Upper lobe of left lung (tissue), 4 donors: ENCODE data around the gene ROCK2.

Source experiments
- EP300 ChIP-seq, 4 donors: sonication (generic); formaldehyde crosslinking; IDR thresholded peaks; one replicate each; pipeline ENCODE4 v1.5.1; 2017; ENCODE audit warnings: antibody characterized with exemption in 4 of 4, control low read depth in 2 of 4
- POLR2A ChIP-seq, 4 donors: fragments of 450-650 bp; IDR thresholded peaks; one replicate each; pipeline ENCODE4 v1.5.1; 2016 to 2017; ENCODE audit warnings: antibody characterized with exemption in 4 of 4, mild to moderate bottlenecking in 2 of 4
- POLR2AphosphoS5 ChIP-seq, 2 donors: sonication (generic); formaldehyde crosslinking; IDR thresholded peaks; one replicate each; pipeline ENCODE4 v1.5.1; 2017; ENCODE audit warnings: antibody characterized with exemption in 2 of 2
- TF ChIP-seq, protein P1 (sequence below), 6 experiments: fragments of 450-650 bp in 4 of 6; fragments of 200-600 bp in 2 of 6; sonication (generic) in 2 of 6; IDR thresholded peaks; one replicate each; pipeline ENCODE4 v1.5.1; 2016 to 2019; ENCODE audit warnings: antibody characterized with exemption in 6 of 6

DNA sequence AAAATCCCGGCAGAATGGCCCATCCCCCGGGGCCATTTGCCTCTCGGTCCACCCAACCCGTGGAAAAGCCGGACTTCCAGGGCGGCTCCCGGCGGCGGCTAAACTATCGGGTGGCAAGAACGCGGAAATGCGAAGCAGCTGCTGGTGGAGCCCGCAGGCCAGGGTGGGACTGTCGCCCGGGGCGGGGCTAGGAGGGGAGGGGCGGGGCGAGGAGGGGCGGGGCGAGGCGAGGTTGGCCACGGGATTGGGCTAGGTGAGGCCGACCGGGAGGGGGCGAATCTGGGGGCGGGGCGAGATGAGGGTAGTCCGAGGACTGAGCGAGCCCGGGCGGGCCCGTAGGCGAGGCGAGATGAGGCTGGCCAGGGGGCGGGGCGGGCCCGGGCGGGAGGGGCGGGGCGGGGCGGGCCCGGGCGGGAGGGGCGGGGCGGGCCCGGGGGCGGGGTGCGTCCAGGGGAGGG is 189.5 kb downstream of the ROCK2 start:
- TF ChIP-seq, protein P1, sequence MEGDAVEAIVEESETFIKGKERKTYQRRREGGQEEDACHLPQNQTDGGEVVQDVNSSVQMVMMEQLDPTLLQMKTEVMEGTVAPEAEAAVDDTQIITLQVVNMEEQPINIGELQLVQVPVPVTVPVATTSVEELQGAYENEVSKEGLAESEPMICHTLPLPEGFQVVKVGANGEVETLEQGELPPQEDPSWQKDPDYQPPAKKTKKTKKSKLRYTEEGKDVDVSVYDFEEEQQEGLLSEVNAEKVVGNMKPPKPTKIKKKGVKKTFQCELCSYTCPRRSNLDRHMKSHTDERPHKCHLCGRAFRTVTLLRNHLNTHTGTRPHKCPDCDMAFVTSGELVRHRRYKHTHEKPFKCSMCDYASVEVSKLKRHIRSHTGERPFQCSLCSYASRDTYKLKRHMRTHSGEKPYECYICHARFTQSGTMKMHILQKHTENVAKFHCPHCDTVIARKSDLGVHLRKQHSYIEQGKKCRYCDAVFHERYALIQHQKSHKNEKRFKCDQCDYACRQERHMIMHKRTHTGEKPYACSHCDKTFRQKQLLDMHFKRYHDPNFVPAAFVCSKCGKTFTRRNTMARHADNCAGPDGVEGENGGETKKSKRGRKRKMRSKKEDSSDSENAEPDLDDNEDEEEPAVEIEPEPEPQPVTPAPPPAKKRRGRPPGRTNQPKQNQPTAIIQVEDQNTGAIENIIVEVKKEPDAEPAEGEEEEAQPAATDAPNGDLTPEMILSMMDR (IDR thresholded peaks at IDR 0.05), result no peak
- peak; percentile 64 for TF ChIP-seq POLR2AphosphoS5 (IDR thresholded peaks at IDR 0.05)
- TF ChIP-seq POLR2A (IDR thresholded peaks at IDR 0.05), result no peak
- TF ChIP-seq EP300 (IDR thresholded peaks at IDR 0.05), result no peak
